ENCODE data around the gene ATAD2B.
"Not testable (repeated sequence)": the region's sequence is repeated elsewhere in the genome, so short reads cannot be mapped to it uniquely, and the experiment has no call there.

The ATAD2B gene

GRCh38 chr2:23782646-23783045 lies 144.3 kb downstream of the ATAD2B start:
- no peak for DNase-seq

GRCh38 chr2:23782126-23782525 lies 144.8 kb downstream of the ATAD2B start:
- DNase-seq: no peak

GRCh38 chr2:23780465-23780864 lies 146.5 kb downstream of the ATAD2B start:
- not testable (repeated sequence) for DNase-seq

GRCh38 chr2:23777826-23778225 lies 149.1 kb downstream of the ATAD2B start:
- DNase-seq: no peak

- DNase-seq: no peak
Measured at GRCh38 chr2:23776021-23776420, 150.9 kb downstream of the ATAD2B start.

- DNase-seq: no peak
Measured at GRCh38 chr2:23772684-23773083, 154.2 kb downstream of the ATAD2B start.

- no peak for DNase-seq
Measured at GRCh38 chr2:23772056-23772455, 154.9 kb downstream of the ATAD2B start.

GRCh38 chr2:23769364-23769763 lies 157.6 kb downstream of the ATAD2B start:
- no peak for DNase-seq

- DNase-seq: no peak
Measured at GRCh38 chr2:23767876-23768621, 158.9 kb downstream of the ATAD2B start.

GRCh38 chr2:23762141-23762540 lies 164.8 kb downstream of the ATAD2B start:
- no peak for DNase-seq

GRCh38 chr2:23761638-23762037 lies 165.3 kb downstream of the ATAD2B start:
- no peak for DNase-seq

GRCh38 chr2:23760736-23761135 lies 166.2 kb downstream of the ATAD2B start:
- DNase-seq: no peak

- DNase-seq: no peak
Measured at GRCh38 chr2:23757686-23758433, 169.1 kb downstream of the ATAD2B start.

GRCh38 chr2:23756593-23757292 lies 170.2 kb downstream of the ATAD2B start:
- no peak for DNase-seq

- DNase-seq: no peak
Measured at GRCh38 chr2:23754970-23755369, 172.0 kb downstream of the ATAD2B start.

GRCh38 chr2:23753291-23754010 lies 173.5 kb downstream of the ATAD2B start:
- no peak for DNase-seq

GRCh38 chr2:23751747-23752265 lies 175.1 kb downstream of the ATAD2B start:
- DNase-seq: no peak

GRCh38 chr2:23746141-23746863 lies 180.6 kb downstream of the ATAD2B start:
- no peak for DNase-seq

GRCh38 chr2:23745726-23746105 lies 181.2 kb downstream of the ATAD2B start:
- DNase-seq: no peak

- DNase-seq: no peak
Measured at GRCh38 chr2:23745068-23745725, 181.7 kb downstream of the ATAD2B start.

- DNase-seq: not testable (repeated sequence)
Measured at GRCh38 chr2:23736783-23737182, 190.1 kb downstream of the ATAD2B start.

GRCh38 chr2:23734416-23734815 lies 192.5 kb downstream of the ATAD2B start:
- DNase-seq: no peak

All from activated CD8-positive, alpha-beta memory T cell treated with anti-CD3 and anti-CD28 coated beads for 24 hours (primary cell).